Measurements from ENCODE around the gene PML.
"Not testable (repeated sequence)": the region's sequence is repeated elsewhere in the genome, so short reads cannot be mapped to it uniquely, and the experiment has no call there.

PML gene

GRCh38 chr15:74040109-74040850, 45.8 kb downstream of the PML start:
- DNase-seq (ENCODE audit: low read depth): peak; percentile 85

GRCh38 chr15:74041311-74041756, 46.8 kb downstream of the PML start:
- DNase-seq (ENCODE audit: low read depth): no peak

- no peak for DNase-seq (ENCODE audit: low read depth)
Measured at GRCh38 chr15:74041777-74042435, 47.4 kb downstream of the PML start.

GRCh38 chr15:74042603-74043424, 48.3 kb downstream of the PML start:
- DNase-seq (ENCODE audit: low read depth): no peak

- no peak for DNase-seq (ENCODE audit: low read depth)
Measured at GRCh38 chr15:74043425-74044266, 49.1 kb downstream of the PML start.

- DNase-seq (ENCODE audit: low read depth): no peak
Measured at GRCh38 chr15:74044267-74045110, 50.0 kb downstream of the PML start.

GRCh38 chr15:74045184-74045583, 50.7 kb downstream of the PML start:
- no peak for DNase-seq (ENCODE audit: low read depth)

GRCh38 chr15:74045636-74046274, 51.2 kb downstream of the PML start:
- no peak for DNase-seq (ENCODE audit: low read depth)

GRCh38 chr15:74046275-74046674, 51.8 kb downstream of the PML start:
- no peak for DNase-seq (ENCODE audit: low read depth)

GRCh38 chr15:74050127-74050526, 55.6 kb downstream of the PML start:
- no peak for DNase-seq (ENCODE audit: low read depth)

GRCh38 chr15:74050556-74051234, 56.2 kb downstream of the PML start:
- DNase-seq (ENCODE audit: low read depth): no peak

- not testable (repeated sequence) for DNase-seq (ENCODE audit: low read depth)
Measured at GRCh38 chr15:74052271-74053260, 58.0 kb downstream of the PML start.

GRCh38 chr15:74053517-74053916, 59.0 kb downstream of the PML start:
- DNase-seq (ENCODE audit: low read depth): no peak

GRCh38 chr15:74053941-74054529, 59.5 kb downstream of the PML start:
- DNase-seq (ENCODE audit: low read depth): no peak

GRCh38 chr15:74055804-74056203, 61.3 kb downstream of the PML start:
- no peak for DNase-seq (ENCODE audit: low read depth)

- DNase-seq (ENCODE audit: low read depth): not testable (repeated sequence)
Measured at GRCh38 chr15:74056330-74056729, 61.8 kb downstream of the PML start.

GRCh38 chr15:74059050-74059833, 64.7 kb downstream of the PML start:
- DNase-seq (ENCODE audit: low read depth): not testable (repeated sequence)

Data from non-pigmented ciliary epithelial cell (primary cell).